Measurements from ENCODE around the gene PLA2G12A.

Gene PLA2G12A

GRCh38 chr4:109729718-109730618, at the start of gene PLA2G12A:
PLA2G12A (minus strand) TSS chr4:109730070; CDS start chr4:109729809, 261 bp downstream.
- H3K27me3 ChIP-seq (replicated peaks; ENCODE audit: insufficient read depth, low read length): no peaks in the 10 kb centered on the region
- no peaks in the 10 kb centered on the region for H3K36me3 ChIP-seq (replicated peaks; ENCODE audit: insufficient read depth, low read length)
- peak within 1 kb of the TSS; percentile 97 for H2AFZ ChIP-seq (ENCODE audit: low read length)
- TF ChIP-seq CTCF (IDR thresholded peaks at IDR 0.05; ENCODE audit: low read length) (no peak), EZH2phosphoT487 (IDR thresholded peaks at IDR 0.05; ENCODE audit: low read length) (no peak), EZH2 (optimal IDR thresholded peaks at IDR 0.05; ENCODE audit: low read depth, low read length) (no peak)
- H3K79me2 ChIP-seq (ENCODE audit: low read length): peaks cover 41% of the 10 kb centered on the region
- no peaks in the 10 kb centered on the region for H3F3A ChIP-seq (ENCODE audit: insufficient read depth, low read length)
- H3K27ac ChIP-seq (ENCODE audit: low read length): peak within 1 kb of the TSS; percentile 57; the same call in 1 of the 2 replicates
- peak within 1 kb of the TSS; percentile 79 for H3K9ac ChIP-seq (ENCODE audit: low read length)
- peaks cover 10% of the 10 kb centered on the region; the same call in 1 of the 2 replicates for H3K4me1 ChIP-seq (ENCODE audit: low read length)
- no peaks in the 10 kb centered on the region for H3K9me3 ChIP-seq (replicated peaks; ENCODE audit: insufficient read depth, low read length)
- peak within 1 kb of the TSS; percentile 87 for H3K4me2 ChIP-seq (ENCODE audit: low read depth, low read length)
- DNase-seq: peak; percentile 88
- H3K4me3 ChIP-seq (ENCODE audit: low read length): peak within 1 kb of the TSS; percentile 78
- no peaks in the 10 kb centered on the region for H3K9me2 ChIP-seq (replicated peaks; ENCODE audit: insufficient read depth, low read length)
- H4K20me1 ChIP-seq (ENCODE audit: insufficient read depth, low read length): no peaks in the 10 kb centered on the region

DNA sequence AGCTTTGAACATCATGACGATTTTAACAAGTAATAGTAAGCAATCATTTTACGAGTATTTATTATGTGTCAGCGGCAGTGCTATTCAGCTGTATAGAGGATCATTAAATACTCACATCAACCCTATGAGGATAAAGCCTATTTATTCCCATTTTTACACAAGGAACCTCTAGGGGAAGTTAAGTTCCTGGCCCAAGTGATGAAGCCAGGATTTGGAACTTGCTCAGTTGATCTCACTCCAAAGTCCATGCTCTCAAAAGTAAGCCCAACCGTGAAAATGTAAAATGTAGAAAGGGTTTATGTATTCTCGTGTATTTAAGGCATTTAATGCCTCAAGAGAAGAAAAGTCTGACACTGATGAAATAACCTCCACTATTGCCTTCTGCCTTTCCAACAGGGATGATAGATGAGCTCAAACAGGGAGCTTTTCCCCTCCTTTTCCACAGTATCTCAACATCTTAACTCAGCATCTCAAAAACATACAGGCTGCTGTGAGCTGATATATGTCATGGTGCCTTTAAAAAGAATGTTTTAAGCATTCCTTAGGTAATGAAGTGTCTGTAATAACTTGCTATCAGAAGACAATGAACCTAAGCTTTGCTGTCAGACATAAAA, 35.0 kb upstream of the PLA2G12A start:
- H2AFZ ChIP-seq (ENCODE audit: low read length): no peak overlapping the region
- no peaks in the 10 kb centered on the region for H3K4me1 ChIP-seq (ENCODE audit: low read length)
- no peaks in the 10 kb centered on the region for H3K9me2 ChIP-seq (replicated peaks; ENCODE audit: insufficient read depth, low read length)
- no peak overlapping the region for H3K27ac ChIP-seq (ENCODE audit: low read length)
- H3K36me3 ChIP-seq (replicated peaks; ENCODE audit: insufficient read depth, low read length): no peaks in the 10 kb centered on the region
- no peaks in the 10 kb centered on the region for H3K27me3 ChIP-seq (replicated peaks; ENCODE audit: insufficient read depth, low read length)
- TF ChIP-seq EZH2phosphoT487 (IDR thresholded peaks at IDR 0.05; ENCODE audit: low read length) (no peak), CTCF (IDR thresholded peaks at IDR 0.05; ENCODE audit: low read length) (no peak), EZH2 (optimal IDR thresholded peaks at IDR 0.05; ENCODE audit: low read depth, low read length) (no peak)
- no peaks in the 10 kb centered on the region for H4K20me1 ChIP-seq (ENCODE audit: insufficient read depth, low read length)
- H3K79me2 ChIP-seq (ENCODE audit: low read length): no peaks in the 10 kb centered on the region
- H3K9me3 ChIP-seq (replicated peaks; ENCODE audit: insufficient read depth, low read length): no peaks in the 10 kb centered on the region
- no peak overlapping the region for H3K4me3 ChIP-seq (ENCODE audit: low read length)
- no peaks in the 10 kb centered on the region for H3F3A ChIP-seq (ENCODE audit: insufficient read depth, low read length)
- H3K4me2 ChIP-seq (ENCODE audit: low read depth, low read length): no peak overlapping the region
- no peak overlapping the region for H3K9ac ChIP-seq (ENCODE audit: low read length)
- no peak for DNase-seq

DNA sequence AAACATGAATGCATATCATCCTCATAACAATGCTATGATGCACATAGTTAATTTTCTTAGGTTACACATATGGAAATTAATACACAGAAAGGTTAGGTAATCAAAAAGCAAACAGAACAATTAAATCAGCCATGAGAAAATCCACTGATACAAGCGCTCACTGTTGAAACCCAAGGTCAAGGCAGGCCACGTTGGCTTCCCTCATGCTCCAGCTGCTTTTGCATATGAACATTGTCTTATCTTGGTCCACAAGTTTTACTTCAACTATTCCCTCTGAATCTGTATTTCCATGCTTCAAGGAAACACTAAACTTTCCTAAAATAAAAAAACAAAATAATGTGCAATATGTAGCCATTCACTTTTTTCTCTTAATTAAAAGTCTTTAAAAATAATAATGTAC, 34.5 kb upstream of the PLA2G12A start:
- H3K4me2 ChIP-seq (ENCODE audit: low read depth, low read length): no peak overlapping the region
- H3K79me2 ChIP-seq (ENCODE audit: low read length): no peaks in the 10 kb centered on the region
- H4K20me1 ChIP-seq (ENCODE audit: insufficient read depth, low read length): no peaks in the 10 kb centered on the region
- H3F3A ChIP-seq (ENCODE audit: insufficient read depth, low read length): no peaks in the 10 kb centered on the region
- H3K9ac ChIP-seq (ENCODE audit: low read length): no peak overlapping the region
- no peak overlapping the region for H2AFZ ChIP-seq (ENCODE audit: low read length)
- H3K36me3 ChIP-seq (replicated peaks; ENCODE audit: insufficient read depth, low read length): no peaks in the 10 kb centered on the region
- DNase-seq: no peak
- no peaks in the 10 kb centered on the region for H3K27me3 ChIP-seq (replicated peaks; ENCODE audit: insufficient read depth, low read length)
- no peaks in the 10 kb centered on the region for H3K9me3 ChIP-seq (replicated peaks; ENCODE audit: insufficient read depth, low read length)
- H3K4me1 ChIP-seq (ENCODE audit: low read length): no peaks in the 10 kb centered on the region
- TF ChIP-seq EZH2 (optimal IDR thresholded peaks at IDR 0.05; ENCODE audit: low read depth, low read length) (no peak), EZH2phosphoT487 (IDR thresholded peaks at IDR 0.05; ENCODE audit: low read length) (no peak)
- no peaks in the 10 kb centered on the region for H3K9me2 ChIP-seq (replicated peaks; ENCODE audit: insufficient read depth, low read length)
- H3K4me3 ChIP-seq (ENCODE audit: low read length): no peak overlapping the region
- H3K27ac ChIP-seq (ENCODE audit: low read length): no peak overlapping the region
